Hepatocyte (in vitro differentiated cells): ENCODE measurements around the gene MYO1A. TPM values are rescaled to one million over a fixed set of nuclear protein-coding genes. Genes with fewer than 3 reads are reported as not detected.

Source experiments
- DNase-seq: peaks from one replicate; pipeline ENCODE4 v3.0.0-alpha.2; 2016; ENCODE audit warnings: low spot score
- H2AFZ ChIP-seq: fragments of 200-600 bp; sonication (generic); 2 replicates; pipeline ENCODE4 v1.6.0; 2016; ENCODE audit warnings: antibody characterized with exemption, mild to moderate bottlenecking
- H3K27ac ChIP-seq: fragments of 200-600 bp; sonication (generic); 2 replicates; pipeline ENCODE4 v1.5.1; 2016; ENCODE audit warnings: mild to moderate bottlenecking
- H3K27me3 ChIP-seq: fragments of 200-600 bp; sonication (generic); 2 replicates; pipeline ENCODE4 v1.6.1; 2016
- H3K36me3 ChIP-seq: fragments of 200-600 bp; sonication (generic); replicated peaks from 2 replicates; pipeline ENCODE4 v1.5.1; 2016; ENCODE audit warnings: low read depth; ENCODE audit not compliant: insufficient read depth
- H3K4me1 ChIP-seq: fragments of 200-600 bp; sonication (generic); 2 replicates; pipeline ENCODE4 v1.5.1; 2016; ENCODE audit warnings: mild to moderate bottlenecking, moderate library complexity; ENCODE audit not compliant: insufficient read depth
- H3K4me2 ChIP-seq: fragments of 200-600 bp; sonication (generic); 2 replicates; pipeline ENCODE4 v1.6.0; 2016
- H3K4me3 ChIP-seq: fragments of 200-600 bp; sonication (generic); 2 replicates; pipeline ENCODE4 v1.5.1; 2016; ENCODE audit warnings: mild to moderate bottlenecking
- H3K79me2 ChIP-seq: fragments of 200-600 bp; sonication (generic); 2 replicates; pipeline ENCODE4 v1.6.0; 2017; ENCODE audit warnings: mild to moderate bottlenecking
- H3K9me2 ChIP-seq: fragments of 200-600 bp; sonication (generic); replicated peaks from 2 replicates; pipeline ENCODE4 v1.6.0; 2017; ENCODE audit warnings: mild to moderate bottlenecking; ENCODE audit not compliant: insufficient read depth
- H3K9me3 ChIP-seq: fragments of 200-600 bp; sonication (generic); 2 replicates; pipeline ENCODE4 v1.5.1; 2016; ENCODE audit warnings: low read depth, mild to moderate bottlenecking
- H4K20me1 ChIP-seq: fragments of 200-600 bp; sonication (generic); 2 replicates; pipeline ENCODE4 v1.6.0; 2016; ENCODE audit warnings: mild to moderate bottlenecking; ENCODE audit not compliant: insufficient read depth, poor library complexity, severe bottlenecking
- CTCF ChIP-seq: fragments of 200-600 bp; sonication (generic); IDR thresholded peaks from 2 replicates; pipeline ENCODE4 v1.5.1; 2016; ENCODE audit warnings: antibody characterized with exemption, mild to moderate bottlenecking; ENCODE audit not compliant: poor library complexity
- EZH2 ChIP-seq: fragments of 200-600 bp; sonication (generic); IDR thresholded peaks from 2 replicates; pipeline ENCODE4 v1.6.1; 2016; ENCODE audit warnings: antibody characterized with exemption, mild to moderate bottlenecking, borderline replicate concordance
- EZH2phosphoT487 ChIP-seq: fragments of 200-600 bp; sonication (generic); IDR thresholded peaks from one replicate; pipeline ENCODE4 v1.6.1; 2018; ENCODE audit warnings: antibody characterized with exemption, mild to moderate bottlenecking, low read depth, moderate library complexity; ENCODE audit not compliant: unreplicated experiment, severe bottlenecking
- WGBS: methylation state at CpG from one replicate; pipeline ENCODE4 v1.1.6; 2016; ENCODE audit warnings: low lambda C conversion rate; ENCODE audit errors: missing lambda C conversion rate; 5-methylcytosine and 5-hydroxymethylcytosine counted together
- polyA plus RNA-seq: library from polyadenylated mRNA; unstranded; fragments of >200 nt; fragmentation: Nextera tagmentation; extraction: Ambion mirVana; gene quantifications from 2 replicates; pipeline ENCODE4 v1.2.1, GENCODE V29; 2016
- total RNA-seq: library from RNA; depleted of rRNA; stranded (reverse); fragments of >200 nt; gene quantifications from 2 replicates; pipeline ENCODE4 v1.2.3, GENCODE V29; 2014

MYO1A gene
- total and polyA plus RNA-seq, 2 experiments from 2014 or later: 23.8 to 29.2 TPM

- Histone ChIP-seq H3K27ac (peak overlapping the region; percentile 79), H3K36me3 (peaks cover 3% of the 10 kb centered on the region), H3K4me3 (no peak overlapping the region), H3K79me2 (peaks cover 47% of the 10 kb centered on the region), H3K4me1 (peaks cover 30% of the 10 kb centered on the region), H3K9me2 (no peaks in the 10 kb centered on the region), H2AFZ (no peak overlapping the region), H4K20me1 (peaks cover 37% of the 10 kb centered on the region), H3K4me2 (peak overlapping the region; percentile 70), H3K27me3 (no peaks in the 10 kb centered on the region), H3K9me3 (no peaks in the 10 kb centered on the region)
- no peak for DNase-seq
- 90% methylated on average over 4 of the region's 4 CpGs for WGBS
- TF ChIP-seq CTCF (no peak), EZH2 (no peak), EZH2phosphoT487 (no peak)
These were observed 43.0 kb upstream of the MYO1A start for GRCh38 chr12:57092876-57093414.

GRCh38 chr12:57092529-57092862 lies 42.6 kb upstream of the MYO1A start:
- WGBS: 86% methylated on average over 5 of the region's 5 CpGs
- no peak overlapping the region for H2AFZ ChIP-seq
- no peak overlapping the region for H3K4me3 ChIP-seq
- no peaks in the 10 kb centered on the region for H3K9me2 ChIP-seq
- H3K27me3 ChIP-seq: no peaks in the 10 kb centered on the region
- H4K20me1 ChIP-seq: peaks cover 37% of the 10 kb centered on the region
- TF ChIP-seq EZH2 (no peak), CTCF (no peak), EZH2phosphoT487 (no peak)
- H3K4me1 ChIP-seq: peaks cover 30% of the 10 kb centered on the region
- no peak for DNase-seq
- H3K4me2 ChIP-seq: peak overlapping the region; percentile 33
- H3K36me3 ChIP-seq: peaks cover 3% of the 10 kb centered on the region
- peaks cover 47% of the 10 kb centered on the region for H3K79me2 ChIP-seq
- H3K27ac ChIP-seq: peak overlapping the region; percentile 79
- H3K9me3 ChIP-seq: no peaks in the 10 kb centered on the region

GRCh38 chr12:57091638-57092528 lies 42.0 kb upstream of the MYO1A start:
- Histone ChIP-seq H3K9me2 (no peaks in the 10 kb centered on the region), H3K4me3 (no peak overlapping the region), H3K79me2 (peaks cover 47% of the 10 kb centered on the region), H3K27me3 (no peaks in the 10 kb centered on the region), H3K9me3 (no peaks in the 10 kb centered on the region), H3K36me3 (peaks cover 3% of the 10 kb centered on the region), H2AFZ (no peak overlapping the region), H3K27ac (peak overlapping the region; percentile 79), H3K4me2 (peak overlapping the region; percentile 89), H4K20me1 (peaks cover 37% of the 10 kb centered on the region), H3K4me1 (peaks cover 30% of the 10 kb centered on the region)
- WGBS: 82% methylated on average over 21 of the region's 25 CpGs
- TF ChIP-seq EZH2 (no peak), EZH2phosphoT487 (no peak), CTCF (no peak)
- DNase-seq: no peak
